ENCODE measurements around the gene TRMT112. TPM values are rescaled to one million over a fixed set of nuclear protein-coding genes. Genes with fewer than 3 reads are reported as not detected.

Gene TRMT112
- total and polyA plus RNA-seq, 2 experiments from 2014 or later: 298 to 927 TPM

DNA sequence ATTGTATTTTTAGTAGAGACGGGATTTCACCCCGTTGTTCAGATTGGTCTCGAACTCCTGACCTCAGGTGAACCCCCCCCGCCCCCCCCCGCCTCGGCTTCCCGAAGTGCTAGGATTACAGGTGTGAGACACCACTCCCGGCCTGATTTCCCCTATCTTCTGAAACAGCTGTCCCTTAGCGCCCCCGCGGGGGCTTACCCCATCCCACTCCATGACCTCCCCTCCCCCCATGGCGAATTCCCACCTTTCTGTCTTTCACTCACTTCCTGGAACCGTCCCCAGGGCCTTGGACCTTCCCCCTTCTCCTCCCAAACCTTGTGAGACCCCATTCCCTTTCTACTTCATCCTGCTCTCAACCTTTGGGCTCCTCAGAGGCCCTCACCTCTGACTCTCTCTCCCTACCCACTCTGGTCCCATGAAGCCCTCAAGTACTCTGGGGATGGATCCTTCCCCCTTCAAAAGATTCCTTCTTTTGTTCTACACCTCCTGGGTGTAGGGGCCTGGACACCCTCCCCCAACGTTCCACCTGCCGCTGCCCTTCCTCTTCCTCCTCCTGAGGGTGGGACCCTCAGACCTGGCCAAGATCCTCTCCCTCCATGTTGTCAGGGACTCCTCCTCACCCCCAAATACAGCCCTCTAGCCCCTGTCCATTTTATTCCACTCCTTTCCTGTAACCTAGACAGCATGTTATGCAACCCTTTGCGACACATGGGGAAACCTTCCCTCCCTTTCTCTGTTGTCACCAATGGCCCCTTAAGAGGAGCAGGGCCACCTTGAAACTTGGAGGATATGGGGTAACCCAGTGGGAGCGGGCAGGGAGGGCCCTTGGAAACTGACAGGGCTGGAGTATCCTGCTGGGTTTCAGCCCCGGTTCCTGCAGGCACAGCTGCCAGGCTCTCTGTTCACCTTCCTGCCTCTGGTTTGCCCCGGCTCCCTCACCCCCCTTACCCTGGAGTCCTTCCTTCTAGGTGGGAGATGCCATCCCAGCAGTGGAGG lies 1.7 kb upstream of the TRMT112 start:
- Histone ChIP-seq H3K4me3 (peak overlapping the region; percentile 82), H3K4me1 (ENCODE audit: insufficient read depth) (peaks cover 12% of the 10 kb centered on the region), H3K79me2 (replicated peaks; ENCODE audit: insufficient read depth) (peaks cover 16% of the 10 kb centered on the region), H3K27me3 (ENCODE audit: insufficient read depth) (no peaks in the 10 kb centered on the region), H3K9me2 (ENCODE audit: insufficient read depth) (no peaks in the 10 kb centered on the region), H3F3A (replicated peaks; ENCODE audit: low read depth) (peaks cover 17% of the 10 kb centered on the region; the same call in 1 of the 2 replicates), H3K27ac (ENCODE audit: low read depth) (no peak overlapping the region), H3K4me2 (peak overlapping the region; percentile 74), H2AFZ (no peak overlapping the region), H3K36me3 (ENCODE audit: insufficient read depth) (peaks cover 3% of the 10 kb centered on the region; the same call in 1 of the 2 replicates), H4K20me1 (replicated peaks; ENCODE audit: insufficient read depth) (no peaks in the 10 kb centered on the region; the same call in 1 of the 2 replicates)
- peaks cover 23% of the 10 kb centered on the region for H3K27me3 Mint-ChIP-seq (ENCODE audit: insufficient read depth, low read depth, poor library complexity)
- ATAC-seq: no peak
- H3K9me3 Mint-ChIP-seq: no peaks in the 10 kb centered on the region; the same call in 1 of the 3 replicates
- H3K4me3 Mint-ChIP-seq: peak overlapping the region; percentile 98
- H3K4me1 Mint-ChIP-seq: peaks cover 23% of the 10 kb centered on the region
- TF ChIP-seq, protein P1, sequence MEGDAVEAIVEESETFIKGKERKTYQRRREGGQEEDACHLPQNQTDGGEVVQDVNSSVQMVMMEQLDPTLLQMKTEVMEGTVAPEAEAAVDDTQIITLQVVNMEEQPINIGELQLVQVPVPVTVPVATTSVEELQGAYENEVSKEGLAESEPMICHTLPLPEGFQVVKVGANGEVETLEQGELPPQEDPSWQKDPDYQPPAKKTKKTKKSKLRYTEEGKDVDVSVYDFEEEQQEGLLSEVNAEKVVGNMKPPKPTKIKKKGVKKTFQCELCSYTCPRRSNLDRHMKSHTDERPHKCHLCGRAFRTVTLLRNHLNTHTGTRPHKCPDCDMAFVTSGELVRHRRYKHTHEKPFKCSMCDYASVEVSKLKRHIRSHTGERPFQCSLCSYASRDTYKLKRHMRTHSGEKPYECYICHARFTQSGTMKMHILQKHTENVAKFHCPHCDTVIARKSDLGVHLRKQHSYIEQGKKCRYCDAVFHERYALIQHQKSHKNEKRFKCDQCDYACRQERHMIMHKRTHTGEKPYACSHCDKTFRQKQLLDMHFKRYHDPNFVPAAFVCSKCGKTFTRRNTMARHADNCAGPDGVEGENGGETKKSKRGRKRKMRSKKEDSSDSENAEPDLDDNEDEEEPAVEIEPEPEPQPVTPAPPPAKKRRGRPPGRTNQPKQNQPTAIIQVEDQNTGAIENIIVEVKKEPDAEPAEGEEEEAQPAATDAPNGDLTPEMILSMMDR (conservative IDR thresholded peaks at IDR 0.05; ENCODE audit: low read depth in 2 of 2): no peak
- no peak for TF ChIP-seq CREB1 (CRISPR knock-in tag; IDR thresholded peaks at IDR 0.05; ENCODE audit: low read depth)
- peaks cover 50% of the 10 kb centered on the region for H3K36me3 Mint-ChIP-seq (ENCODE audit: low read depth)
- H3K27ac Mint-ChIP-seq: peak overlapping the region; percentile 47
- DNase-seq (ENCODE audit: low spot score): peak; percentile 50

DNA sequence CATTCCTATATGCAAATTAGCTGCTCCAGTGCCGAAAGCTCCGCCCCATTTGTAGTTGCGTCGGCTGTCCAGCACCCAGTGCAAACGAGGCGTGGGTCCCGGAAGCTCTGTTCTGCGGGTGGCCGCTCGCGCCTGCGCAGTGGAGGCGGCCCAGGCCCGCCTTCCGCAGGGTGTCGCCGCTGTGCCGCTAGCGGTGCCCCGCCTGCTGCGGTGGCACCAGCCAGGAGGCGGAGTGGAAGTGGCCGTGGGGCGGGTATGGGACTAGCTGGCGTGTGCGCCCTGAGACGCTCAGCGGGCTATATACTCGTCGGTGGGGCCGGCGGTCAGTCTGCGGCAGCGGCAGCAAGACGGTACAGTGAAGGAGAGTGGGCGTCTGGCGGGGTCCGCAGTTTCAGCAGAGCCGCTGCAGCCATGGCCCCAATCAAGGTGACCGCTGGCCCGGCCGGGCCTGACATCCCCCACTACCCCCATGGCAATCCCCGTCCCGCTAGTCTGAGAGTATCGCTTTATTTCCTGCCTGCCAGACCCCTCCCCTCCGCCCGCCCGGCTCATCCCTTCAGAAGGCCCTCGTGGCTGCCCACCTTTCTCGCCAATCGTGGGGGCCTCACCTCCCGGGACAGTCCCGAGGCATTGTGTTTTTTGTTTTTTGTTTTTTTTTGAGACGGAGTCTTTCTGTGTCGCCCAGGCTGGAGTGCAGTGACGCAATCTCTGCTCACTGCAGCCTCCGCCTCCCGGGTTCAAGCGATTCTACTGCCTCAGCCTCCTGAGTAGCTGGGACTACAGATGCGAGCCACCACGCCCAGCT lies 804 bp upstream of the TRMT112 start, which contains the start of gene PRDX5:
Gene PRDX5 (plus strand): TSS at position 161 of the 805 bp plus-strand sequence. CDS start 95 bp downstream, at position 256.
- peak; percentile 97 for DNase-seq (ENCODE audit: low spot score)
- Histone ChIP-seq H4K20me1 (replicated peaks; ENCODE audit: insufficient read depth) (no peaks in the 10 kb centered on the region; the same call in 1 of the 2 replicates), H2AFZ (peak within 1 kb of the TSS; percentile 87), H3K27me3 (ENCODE audit: insufficient read depth) (no peaks in the 10 kb centered on the region), H3K4me3 (peak within 1 kb of the TSS; percentile 82), H3K79me2 (replicated peaks; ENCODE audit: insufficient read depth) (peaks cover 16% of the 10 kb centered on the region), H3K4me1 (ENCODE audit: insufficient read depth) (peaks cover 12% of the 10 kb centered on the region), H3F3A (replicated peaks; ENCODE audit: low read depth) (peaks cover 17% of the 10 kb centered on the region; the same call in 1 of the 2 replicates), H3K27ac (ENCODE audit: low read depth) (peak within 1 kb of the TSS; percentile 93), H3K4me2 (peak within 1 kb of the TSS; percentile 74), H3K9me2 (ENCODE audit: insufficient read depth) (no peaks in the 10 kb centered on the region), H3K36me3 (ENCODE audit: insufficient read depth) (peaks cover 3% of the 10 kb centered on the region; the same call in 1 of the 2 replicates)
- TF ChIP-seq POLR2AphosphoS5 (IDR thresholded peaks at IDR 0.05; ENCODE audit: low read depth) (peak; percentile 79), EZH2phosphoT487 (IDR thresholded peaks at IDR 0.05; ENCODE audit: unreplicated experiment) (no peak), STAT1 (IDR thresholded peaks at IDR 0.05; ENCODE audit: unreplicated experiment) (no peak)
- TF ChIP-seq, protein P2, sequence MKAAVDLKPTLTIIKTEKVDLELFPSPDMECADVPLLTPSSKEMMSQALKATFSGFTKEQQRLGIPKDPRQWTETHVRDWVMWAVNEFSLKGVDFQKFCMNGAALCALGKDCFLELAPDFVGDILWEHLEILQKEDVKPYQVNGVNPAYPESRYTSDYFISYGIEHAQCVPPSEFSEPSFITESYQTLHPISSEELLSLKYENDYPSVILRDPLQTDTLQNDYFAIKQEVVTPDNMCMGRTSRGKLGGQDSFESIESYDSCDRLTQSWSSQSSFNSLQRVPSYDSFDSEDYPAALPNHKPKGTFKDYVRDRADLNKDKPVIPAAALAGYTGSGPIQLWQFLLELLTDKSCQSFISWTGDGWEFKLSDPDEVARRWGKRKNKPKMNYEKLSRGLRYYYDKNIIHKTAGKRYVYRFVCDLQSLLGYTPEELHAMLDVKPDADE (IDR thresholded peaks at IDR 0.05): 0 out of 2 replicates have a peak, but pooled peaks have one; percentile 6
- TF ChIP-seq, protein P1 (conservative IDR thresholded peaks at IDR 0.05; ENCODE audit: low read depth in 2 of 2): peak; percentile 18 to 74; a peak in 3 of 4 replicates
- TF ChIP-seq, protein P3, sequence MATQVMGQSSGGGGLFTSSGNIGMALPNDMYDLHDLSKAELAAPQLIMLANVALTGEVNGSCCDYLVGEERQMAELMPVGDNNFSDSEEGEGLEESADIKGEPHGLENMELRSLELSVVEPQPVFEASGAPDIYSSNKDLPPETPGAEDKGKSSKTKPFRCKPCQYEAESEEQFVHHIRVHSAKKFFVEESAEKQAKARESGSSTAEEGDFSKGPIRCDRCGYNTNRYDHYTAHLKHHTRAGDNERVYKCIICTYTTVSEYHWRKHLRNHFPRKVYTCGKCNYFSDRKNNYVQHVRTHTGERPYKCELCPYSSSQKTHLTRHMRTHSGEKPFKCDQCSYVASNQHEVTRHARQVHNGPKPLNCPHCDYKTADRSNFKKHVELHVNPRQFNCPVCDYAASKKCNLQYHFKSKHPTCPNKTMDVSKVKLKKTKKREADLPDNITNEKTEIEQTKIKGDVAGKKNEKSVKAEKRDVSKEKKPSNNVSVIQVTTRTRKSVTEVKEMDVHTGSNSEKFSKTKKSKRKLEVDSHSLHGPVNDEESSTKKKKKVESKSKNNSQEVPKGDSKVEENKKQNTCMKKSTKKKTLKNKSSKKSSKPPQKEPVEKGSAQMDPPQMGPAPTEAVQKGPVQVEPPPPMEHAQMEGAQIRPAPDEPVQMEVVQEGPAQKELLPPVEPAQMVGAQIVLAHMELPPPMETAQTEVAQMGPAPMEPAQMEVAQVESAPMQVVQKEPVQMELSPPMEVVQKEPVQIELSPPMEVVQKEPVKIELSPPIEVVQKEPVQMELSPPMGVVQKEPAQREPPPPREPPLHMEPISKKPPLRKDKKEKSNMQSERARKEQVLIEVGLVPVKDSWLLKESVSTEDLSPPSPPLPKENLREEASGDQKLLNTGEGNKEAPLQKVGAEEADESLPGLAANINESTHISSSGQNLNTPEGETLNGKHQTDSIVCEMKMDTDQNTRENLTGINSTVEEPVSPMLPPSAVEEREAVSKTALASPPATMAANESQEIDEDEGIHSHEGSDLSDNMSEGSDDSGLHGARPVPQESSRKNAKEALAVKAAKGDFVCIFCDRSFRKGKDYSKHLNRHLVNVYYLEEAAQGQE (IDR thresholded peaks at IDR 0.05; ENCODE audit: unreplicated experiment): no peak
- peak within 1 kb of the TSS; percentile 100 for H3K27ac Mint-ChIP-seq
- H3K4me3 Mint-ChIP-seq: peak within 1 kb of the TSS; percentile 98
- peaks cover 50% of the 10 kb centered on the region for H3K36me3 Mint-ChIP-seq (ENCODE audit: low read depth)
- H3K9me3 Mint-ChIP-seq: no peaks in the 10 kb centered on the region; the same call in 1 of the 3 replicates
- H3K27me3 Mint-ChIP-seq (ENCODE audit: insufficient read depth, low read depth, poor library complexity): peaks cover 24% of the 10 kb centered on the region
- peak; percentile 71 for ATAC-seq
- peaks cover 19% of the 10 kb centered on the region for H3K4me1 Mint-ChIP-seq

Data from GM23338 (cell line).